RWPE2 (cell line): Measurements from ENCODE around the gene GLDC.

ENCODE experiments used
- ATAC-seq: fragments of 200-7000 bp; cut with Tn5 transposase; 3 replicates; pipeline ENCODE4 v1.9.1; 2021; ENCODE audit warnings: low read depth
- DNase-seq: peaks from one replicate; pipeline ENCODE4 v3.0.0-alpha.2; 2020; ENCODE audit warnings: low spot score
- H3K27ac ChIP-seq: fragments of 450-650 bp; 2 replicates; pipeline ENCODE4 v1.5.1; 2017; ENCODE audit warnings: mild to moderate bottlenecking; ENCODE audit not compliant: poor library complexity, severe bottlenecking
- H3K27me3 ChIP-seq: fragments of 250-450 bp; sonication (Bioruptor Pico); 2 replicates; pipeline ENCODE4 v1.5.1; 2021; ENCODE audit warnings: mild to moderate bottlenecking, moderate library complexity; ENCODE audit not compliant: insufficient read depth, poor library complexity, severe bottlenecking
- H3K36me3 ChIP-seq: fragments of 250-450 bp; sonication (Bioruptor Pico); 2 replicates; pipeline ENCODE4 v1.5.1; 2020; ENCODE audit warnings: low read depth, mild to moderate bottlenecking, moderate library complexity
- H3K4me1 ChIP-seq: fragments of 250-450 bp; sonication (Bioruptor Pico); 2 replicates; pipeline ENCODE4 v1.5.1; 2021; ENCODE audit warnings: mild to moderate bottlenecking, moderate library complexity; ENCODE audit not compliant: insufficient read depth, poor library complexity, severe bottlenecking
- H3K4me3 ChIP-seq: fragments of 250-450 bp; sonication (Bioruptor Pico); 2 replicates; pipeline ENCODE4 v1.5.1; 2021; ENCODE audit warnings: mild to moderate bottlenecking, moderate library complexity; ENCODE audit not compliant: severe bottlenecking
- H3K9me3 ChIP-seq: fragments of 250-450 bp; sonication (Bioruptor Pico); 2 replicates; pipeline ENCODE4 v1.5.1; 2021; ENCODE audit warnings: mild to moderate bottlenecking, moderate library complexity; ENCODE audit not compliant: severe bottlenecking
- CTCF ChIP-seq: fragments of 450-650 bp; IDR thresholded peaks from one replicate; pipeline ENCODE4 v1.5.1; 2017; ENCODE audit warnings: mild to moderate bottlenecking, moderate library complexity; ENCODE audit not compliant: poor library complexity, severe bottlenecking

The GLDC gene

GRCh38 chr9:6677803-6678202 lies 32.3 kb upstream of the GLDC start:
- Histone ChIP-seq H3K4me1 (no peaks in the 10 kb centered on the region), H3K27me3 (no peaks in the 10 kb centered on the region), H3K4me3 (no peak overlapping the region)

DNA sequence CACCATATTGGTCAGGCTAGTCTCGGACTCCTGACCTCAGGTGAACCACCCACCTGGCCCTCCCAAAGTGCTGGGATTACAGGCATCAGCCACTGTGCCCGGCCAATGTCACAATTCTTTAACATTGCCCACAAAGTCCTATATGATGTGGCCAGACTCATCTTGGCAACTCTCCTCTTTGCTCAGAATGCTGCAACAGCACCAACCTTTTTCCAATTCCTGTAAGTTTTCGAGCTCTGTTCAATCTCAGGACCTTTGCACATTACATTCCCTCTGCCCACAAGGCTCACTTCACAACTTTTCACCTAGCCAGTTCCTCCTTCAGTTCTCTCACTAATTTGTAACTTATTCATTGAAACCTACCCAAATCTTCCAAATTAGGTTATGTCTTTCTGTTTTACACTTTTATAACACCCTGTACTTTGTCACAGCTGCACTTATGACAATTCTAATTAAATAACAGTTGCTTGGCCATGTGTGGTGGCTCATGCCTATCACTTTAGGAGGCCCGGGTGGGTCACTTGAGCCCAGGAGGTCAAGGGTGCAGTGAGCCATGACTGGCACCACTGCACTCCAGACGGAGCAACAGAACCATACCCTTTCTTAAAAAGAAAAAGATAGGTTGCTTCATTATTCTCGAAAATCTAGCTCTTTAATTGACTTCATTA lies 30.9 kb upstream of the GLDC start:
- H3K27ac ChIP-seq: no peak overlapping the region
- no peaks in the 10 kb centered on the region for H3K36me3 ChIP-seq
- H3K27me3 ChIP-seq: no peaks in the 10 kb centered on the region
- H3K9me3 ChIP-seq: no peaks in the 10 kb centered on the region
- H3K4me1 ChIP-seq: no peaks in the 10 kb centered on the region
- ATAC-seq (no peak), DNase-seq (no peak)
- no peak overlapping the region for H3K4me3 ChIP-seq
- TF ChIP-seq CTCF: no peak

More at GRCh38 chr9:6677803-6678202, 32.3 kb upstream of the GLDC start:
- ATAC-seq (no peak), DNase-seq (no peak)
- TF ChIP-seq CTCF: no peak
- H3K9me3 ChIP-seq: no peaks in the 10 kb centered on the region
- H3K36me3 ChIP-seq: peaks cover 6% of the 10 kb centered on the region; the same call in 1 of the 2 replicates
- no peak overlapping the region for H3K27ac ChIP-seq

GRCh38 chr9:6675268-6675667 lies 29.7 kb upstream of the GLDC start:
- no peak overlapping the region for H3K27ac ChIP-seq
- DNase-seq (no peak), ATAC-seq (no peak)
- no peaks in the 10 kb centered on the region for H3K27me3 ChIP-seq
- no peaks in the 10 kb centered on the region for H3K36me3 ChIP-seq
- no peak for TF ChIP-seq CTCF
- no peak overlapping the region for H3K4me3 ChIP-seq
- no peaks in the 10 kb centered on the region for H3K9me3 ChIP-seq
- H3K4me1 ChIP-seq: no peaks in the 10 kb centered on the region

DNA sequence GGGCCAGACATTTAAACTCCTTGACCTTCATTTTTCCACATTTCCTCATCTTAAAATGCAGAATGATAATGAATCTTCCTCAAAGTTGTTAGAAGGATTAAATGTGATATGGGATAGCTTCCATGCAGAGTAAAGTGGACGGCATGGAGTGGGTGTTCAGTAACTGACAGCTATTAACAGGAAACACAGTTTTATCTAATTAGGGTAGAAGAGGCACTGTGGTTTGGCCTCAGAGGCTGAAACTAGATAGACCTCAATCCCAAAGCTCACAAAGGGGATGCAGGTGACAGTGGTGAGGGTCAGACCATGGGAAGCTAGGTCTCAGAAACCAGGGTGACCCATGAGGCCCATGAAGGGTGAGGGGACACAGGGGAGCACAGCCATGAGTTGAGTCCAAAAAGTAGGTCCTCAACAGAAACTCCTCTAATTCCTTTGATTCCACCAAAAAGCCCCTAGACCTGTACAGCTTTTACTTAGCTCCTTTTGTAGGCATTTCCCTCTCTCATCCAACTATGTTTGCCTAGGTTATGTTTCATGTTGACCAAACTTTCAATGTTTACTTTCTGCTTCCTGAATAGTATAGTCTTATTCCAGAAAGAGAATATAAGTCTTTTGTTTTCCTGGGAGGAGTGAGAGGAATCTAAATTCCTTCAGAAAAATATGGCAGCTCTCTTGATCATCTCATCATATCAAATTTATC lies 27.9 kb upstream of the GLDC start:
- ATAC-seq (no peak), DNase-seq (no peak)
- no peak overlapping the region for H3K4me3 ChIP-seq
- no peaks in the 10 kb centered on the region for H3K36me3 ChIP-seq
- no peak for TF ChIP-seq CTCF
- no peaks in the 10 kb centered on the region for H3K9me3 ChIP-seq
- no peaks in the 10 kb centered on the region for H3K4me1 ChIP-seq
- H3K27ac ChIP-seq: no peak overlapping the region
- no peaks in the 10 kb centered on the region for H3K27me3 ChIP-seq

GRCh38 chr9:6672118-6672517 lies 26.6 kb upstream of the GLDC start:
- Histone ChIP-seq H3K4me3 (no peak overlapping the region), H3K27ac (no peak overlapping the region), H3K27me3 (no peaks in the 10 kb centered on the region), H3K36me3 (no peaks in the 10 kb centered on the region), H3K4me1 (no peaks in the 10 kb centered on the region), H3K9me3 (no peaks in the 10 kb centered on the region)
- DNase-seq (no peak), ATAC-seq (no peak)
- no peak for TF ChIP-seq CTCF
